ENCODE data around the gene GNB2. TPM values are rescaled to one million over a fixed set of nuclear protein-coding genes. Genes with fewer than 3 reads are reported as not detected.
A peak's percentile ranks its signal among the peaks of the same experiment; 100 is the strongest.
"Not testable (repeated sequence)": the region's sequence is repeated elsewhere in the genome, so short reads cannot be mapped to it uniquely, and the experiment has no call there.

GNB2 gene
- total and polyA plus RNA-seq, 12 donors = 54.1 to 365 (median 213) TPM

DNA sequence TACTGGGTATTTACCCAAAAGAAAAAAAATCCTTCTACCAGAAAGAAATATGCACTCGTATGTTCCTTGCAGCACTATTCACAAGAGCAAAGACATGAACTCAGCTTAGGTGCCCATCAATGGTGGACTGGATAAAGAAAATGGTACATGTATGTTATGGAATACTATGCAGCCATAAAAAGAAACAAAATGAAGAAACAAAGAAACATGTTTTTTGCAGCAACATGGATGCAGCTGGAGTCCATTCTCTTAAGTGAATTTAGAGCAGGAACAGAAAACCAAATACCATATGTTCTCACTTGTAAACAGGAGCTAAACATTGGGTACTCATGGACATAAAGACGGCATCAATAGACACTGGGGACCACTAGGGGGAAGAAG lies 5.5 kb upstream of the GNB2 start:
- DNase-seq = no peak
- no peak overlapping the region for H3K4me3 ChIP-seq
- TF ChIP-seq POLR2A (IDR thresholded peaks at IDR 0.05) = no peak
- no peak for TF ChIP-seq CTCF (IDR thresholded peaks at IDR 0.05)
- no peaks in the 10 kb centered on the region for H3K27me3 ChIP-seq
- 68 to 90% (median 85%) methylated on average over 2 of the region's 2 CpGs for WGBS, 4 donors
- H3K4me1 ChIP-seq (replicated peaks in 1 of 2) = no peaks in the 10 kb centered on the region
- H3K27ac ChIP-seq = no peak overlapping the region
- intact Hi-C loops (cut with DNase I) = no loop called here
- no peaks in the 10 kb centered on the region for H3K9me3 ChIP-seq (replicated peaks in 1 of 3)
- H3K36me3 ChIP-seq (replicated peaks in 1 of 2) = no peaks in the 10 kb centered on the region

- H3K4me3 ChIP-seq; DNase-seq; H3K27me3 ChIP-seq; H3K4me1 ChIP-seq (replicated peaks in 1 of 2); H3K36me3 ChIP-seq (replicated peaks in 1 of 2); intact Hi-C loops (cut with DNase I); H3K9me3 ChIP-seq (replicated peaks in 1 of 3); H3K27ac ChIP-seq: not testable (repeated sequence)
- WGBS, 4 donors = 90 to 95% (median 92%) methylated on average over 11 to 12 of the region's 12 CpGs
Measured at GRCh38 chr7:100669106-100669505, 4.4 kb upstream of the GNB2 start.

- TF ChIP-seq CTCF (IDR thresholded peaks at IDR 0.05) = no peak
- TF ChIP-seq POLR2A (IDR thresholded peaks at IDR 0.05) = no peak
- H3K9me3 ChIP-seq (replicated peaks in 1 of 3) = no peaks in the 10 kb centered on the region
- DNase-seq = no peak
- H3K27ac ChIP-seq = no peak overlapping the region
- H3K36me3 ChIP-seq (replicated peaks in 1 of 2) = no peaks in the 10 kb centered on the region
- WGBS, 4 donors = 67 to 73% (median 71%) methylated on average over 8 of the region's 8 CpGs
- H3K4me3 ChIP-seq = no peak overlapping the region
- no peaks in the 10 kb centered on the region for H3K27me3 ChIP-seq
- intact Hi-C loops (cut with DNase I) = loop anchor here in 1 of 2 donors (5.0 kb wide), 1 partner anchor 43 kb away; no protein-coding TSS in a partner anchor
- no peaks in the 10 kb centered on the region for H3K4me1 ChIP-seq (replicated peaks in 1 of 2)
Measured at GRCh38 chr7:100670074-100670473, 3.5 kb upstream of the GNB2 start.

GRCh38 chr7:100671353-100672327 lies 1.9 kb upstream of the GNB2 start:
- no peaks in the 10 kb centered on the region for H3K9me3 ChIP-seq (replicated peaks in 1 of 3)
- intact Hi-C loops (cut with DNase I) = loop anchor here in 1 of 2 donors (5.0 kb wide), 1 partner anchor 44 kb away; no protein-coding TSS in a partner anchor
- no peak overlapping the region for H3K4me3 ChIP-seq
- WGBS, 4 donors = 89 to 92% (median 90%) methylated on average over 18 of the region's 18 CpGs
- peaks cover 0 to 8% of the 10 kb centered on the region in 2 donors for H3K4me1 ChIP-seq (replicated peaks in 1 of 2)
- no peak for TF ChIP-seq POLR2A (IDR thresholded peaks at IDR 0.05)
- TF ChIP-seq CTCF (IDR thresholded peaks at IDR 0.05) = no peak
- peaks cover 0 to 3% of the 10 kb centered on the region in 2 donors for H3K36me3 ChIP-seq (replicated peaks in 1 of 2)
- H3K27ac ChIP-seq = no peak overlapping the region
- no peaks in the 10 kb centered on the region for H3K27me3 ChIP-seq
- peak in 1 of 7 donors; percentile 21 for DNase-seq
